H1 (cell line): ENCODE measurements around the gene LRPAP1. TPM values are rescaled to one million over a fixed set of nuclear protein-coding genes. Genes with fewer than 3 reads are reported as not detected.

Experiments
- CTCF ChIA-PET: fragments of 300-600 bp; sonication (Branson Sonifier 250); formaldehyde crosslinking; loops from one replicate; lab custom pipeline; 2021; ENCODE audit not compliant: partially characterized antibody; lab: Charles Lee
- POLR2A ChIA-PET: fragments of 300-600 bp; sonication (Branson Sonifier 250); formaldehyde crosslinking; loops from one replicate; lab custom pipeline; 2021; ENCODE audit warnings: inconsistent platforms; ENCODE audit not compliant: partially characterized antibody; lab: Charles Lee
- DNase-seq, 2 experiments: peaks; one replicate each; pipeline versions ENCODE4 v3.0.0 to v3.0.0-alpha.2; 2010 to 2022; ENCODE audit warnings: low spot score in 2 of 2, low read depth in 1 of 2, mixed read lengths in 1 of 2
- FAIRE-seq: peaks from 2 replicates; lab custom pipeline; 2011; peaks lifted over from hg19 to GRCh38; lab: Jason Lieb, UNC
- H2AFZ ChIP-seq: 2 replicates; pipeline ENCODE4 v1.8.1; 2012; ENCODE audit warnings: low read length, inconsistent platforms
- H2AK5ac ChIP-seq: 2 replicates; pipeline ENCODE4 v1.6.1; 2013; ENCODE audit warnings: low read depth, low read length
- H2BK120ac ChIP-seq: replicated peaks from 2 replicates; pipeline ENCODE3; 2013; ENCODE audit warnings: low read depth, low read length, inconsistent platforms
- H2BK12ac ChIP-seq: 2 replicates; pipeline ENCODE4 v1.6.1; 2013; ENCODE audit warnings: low read depth, low read length
- H2BK15ac ChIP-seq: 2 replicates; pipeline ENCODE4 v1.6.1; 2013; ENCODE audit warnings: low read length
- H2BK20ac ChIP-seq: 2 replicates; pipeline ENCODE4 v1.6.1; 2013; ENCODE audit warnings: low read length
- H2BK5ac ChIP-seq: 2 replicates; pipeline ENCODE4 v1.6.1; 2013; ENCODE audit warnings: low read depth, low read length
- H3K14ac ChIP-seq: 2 replicates; pipeline ENCODE4 v1.6.1; 2013; ENCODE audit warnings: inconsistent platforms; ENCODE audit not compliant: insufficient read length
- H3K18ac ChIP-seq: 2 replicates; pipeline ENCODE4 v1.6.1; 2013; ENCODE audit warnings: low read length; ENCODE audit errors: extremely low read depth
- H3K23ac ChIP-seq: 2 replicates; pipeline ENCODE4 v1.6.1; 2013; ENCODE audit warnings: inconsistent platforms; ENCODE audit not compliant: insufficient read length
- H3K23me2 ChIP-seq: 2 replicates; pipeline ENCODE4 v1.6.1; 2013; ENCODE audit warnings: low read depth, low read length
- H3K27ac ChIP-seq: 2 replicates; pipeline ENCODE4 v1.6.1; 2011; ENCODE audit warnings: low read depth, low read length, inconsistent platforms
- H3K27me3 ChIP-seq, 4 experiments: replicated peaks in 1 of 4; 1 replicate in 1 of 4; 2 replicates in 3 of 4; pipeline versions ENCODE4 v1.6.1 to v1.8.1; 2011 to 2013; ENCODE audit warnings: low read length in 3 of 4, mild to moderate bottlenecking in 3 of 4, inconsistent platforms in 2 of 4, mixed read lengths in 2 of 4, moderate library complexity in 1 of 4; ENCODE audit not compliant: control insufficient read depth in 3 of 4, insufficient read depth in 3 of 4; ENCODE audit errors: extremely low read depth in 1 of 4
- H3K36me3 ChIP-seq, 4 experiments: 2 replicates each; pipeline versions ENCODE4 v1.6.1 to v1.8.1; 2011 to 2013; ENCODE audit warnings: mild to moderate bottlenecking in 4 of 4, low read length in 3 of 4, moderate library complexity in 2 of 4, control low read depth in 1 of 4, inconsistent platforms in 1 of 4; ENCODE audit not compliant: insufficient read depth in 4 of 4, control insufficient read depth in 2 of 4
- H3K4ac ChIP-seq: replicated peaks from 2 replicates; pipeline ENCODE3; 2013; ENCODE audit warnings: low read length, low read depth, mixed read lengths, inconsistent platforms; ENCODE audit not compliant: insufficient read length
- H3K4me1 ChIP-seq, 4 experiments: replicated peaks in 1 of 4; 1 replicate in 1 of 4; 2 replicates in 3 of 4; pipeline versions ENCODE4 v1.6.1 to v1.8.1; 2011 to 2013; ENCODE audit warnings: low read length in 3 of 4, inconsistent platforms in 2 of 4, mixed read lengths in 1 of 4; ENCODE audit not compliant: insufficient read depth in 4 of 4, control insufficient read depth in 3 of 4
- H3K4me2 ChIP-seq, 2 experiments: 2 replicates each; pipeline versions ENCODE4 v1.6.1 to v1.8.1; 2011 to 2013; ENCODE audit warnings: low read depth in 2 of 2, low read length in 2 of 2, control low read depth in 1 of 2, inconsistent platforms in 1 of 2, mild to moderate bottlenecking in 1 of 2; ENCODE audit not compliant: insufficient read depth in 1 of 2
- H3K4me3 ChIP-seq, 4 experiments: fragments of 200-600, 300-600 bp in 1 of 4; sonication (generic), shearing (Covaris generic), sonication (Bioruptor Twin) in 1 of 4; 2 replicates each; pipeline versions ENCODE4 v1.5.1 to v1.8.1; 2011 to 2016; ENCODE audit warnings: low read length in 4 of 4, low read depth in 3 of 4, control low read depth in 2 of 4, inconsistent platforms in 2 of 4, mild to moderate bottlenecking in 2 of 4, mixed read lengths in 1 of 4, moderate library complexity in 1 of 4; ENCODE audit not compliant: insufficient read depth in 2 of 4; ENCODE audit errors: extremely low read depth in 1 of 4
- H3K56ac ChIP-seq: replicated peaks from 2 replicates; pipeline ENCODE3; 2013; ENCODE audit warnings: low read depth, mild to moderate bottlenecking, mixed read lengths, low read length, inconsistent platforms; ENCODE audit not compliant: insufficient read length
- H3K79me1 ChIP-seq: 2 replicates; pipeline ENCODE4 v1.6.1; 2013; ENCODE audit warnings: low read depth, low read length, control low read depth
- H3K79me2 ChIP-seq, 2 experiments: 2 replicates each; pipeline versions ENCODE4 v1.6.1 to v1.8.1; 2012 to 2013; ENCODE audit warnings: low read length in 2 of 2, mild to moderate bottlenecking in 2 of 2, inconsistent platforms in 1 of 2; ENCODE audit not compliant: insufficient read depth in 2 of 2, control insufficient read depth in 1 of 2
- H3K9ac ChIP-seq, 4 experiments: replicated peaks in 1 of 4; 1 replicate in 1 of 4; 2 replicates in 3 of 4; pipeline versions ENCODE4 v1.6.1 to v1.8.1; 2011 to 2013; ENCODE audit warnings: low read depth in 3 of 4, low read length in 3 of 4, control low read depth in 2 of 4, mild to moderate bottlenecking in 2 of 4, moderate library complexity in 2 of 4, inconsistent platforms in 1 of 4; ENCODE audit errors: extremely low read depth in 1 of 4
- H3K9me3 ChIP-seq, 2 experiments: 2 replicates each; pipeline versions ENCODE4 v1.6.1 to v1.8.1; 2012 to 2013; ENCODE audit warnings: mild to moderate bottlenecking in 2 of 2, moderate library complexity in 2 of 2, control low read depth in 1 of 2, inconsistent platforms in 1 of 2, low read depth in 1 of 2, low read length in 1 of 2, mixed read lengths in 1 of 2; ENCODE audit not compliant: insufficient read depth in 2 of 2
- H4K20me1 ChIP-seq, 2 experiments: replicated peaks in 1 of 2; 2 replicates each; pipeline versions ENCODE3 to v1.8.1; 2011 to 2013; ENCODE audit warnings: inconsistent platforms in 2 of 2, low read length in 2 of 2, mild to moderate bottlenecking in 1 of 2; ENCODE audit not compliant: insufficient read depth in 2 of 2, control insufficient read depth in 1 of 2
- H4K5ac ChIP-seq: 2 replicates; pipeline ENCODE4 v1.6.1; 2013; ENCODE audit warnings: low read length, low read depth, mixed read lengths, inconsistent platforms; ENCODE audit not compliant: insufficient read length
- H4K8ac ChIP-seq: 2 replicates; pipeline ENCODE4 v1.8.0; 2013; ENCODE audit warnings: mild to moderate bottlenecking, moderate library complexity, low read length, inconsistent platforms; ENCODE audit not compliant: insufficient read depth; ENCODE audit errors: extremely low read depth
- H4K91ac ChIP-seq: replicated peaks from 2 replicates; pipeline ENCODE3; 2013; ENCODE audit warnings: low read length, mixed read lengths, inconsistent platforms; ENCODE audit not compliant: insufficient read length
- ATF2 ChIP-seq: IDR thresholded peaks from 2 replicates; pipeline ENCODE4 v1.6.1; 2012; ENCODE audit warnings: low read length, inconsistent platforms
- ATF3 ChIP-seq: IDR thresholded peaks from 2 replicates; pipeline ENCODE4 v1.6.1; 2011; ENCODE audit warnings: low read depth, mild to moderate bottlenecking, low read length; ENCODE audit not compliant: insufficient read depth
- EGR1 ChIP-seq: IDR thresholded peaks from 2 replicates; pipeline ENCODE4 v1.6.1; 2011; ENCODE audit warnings: low read depth, low read length, borderline replicate concordance
- GABPA ChIP-seq: IDR thresholded peaks from 2 replicates; pipeline ENCODE4 v1.6.1; 2011; ENCODE audit warnings: mild to moderate bottlenecking, low read length, moderate library complexity, borderline replicate concordance; ENCODE audit not compliant: insufficient read depth
- KDM5A ChIP-seq: fragments of 200-600 bp; IDR thresholded peaks from 2 replicates; pipeline ENCODE4 v1.7.1; 2012; ENCODE audit warnings: mild to moderate bottlenecking, low read length, inconsistent platforms, mixed read lengths
- POLR2A ChIP-seq, 2 experiments: IDR thresholded peaks; 1 replicate in 1 of 2; 2 replicates in 1 of 2; pipeline ENCODE4 v1.6.1; 2011; ENCODE audit warnings: low read depth in 2 of 2, low read length in 2 of 2, mild to moderate bottlenecking in 2 of 2; ENCODE audit errors: control extremely low read depth in 1 of 2
- RFX5 ChIP-seq: IDR thresholded peaks from 2 replicates; pipeline ENCODE4 v1.6.1; 2011; ENCODE audit warnings: low read depth, low read length, improper control_type of control experiment, borderline replicate concordance
- SP1 ChIP-seq: IDR thresholded peaks from 2 replicates; pipeline ENCODE4 v1.6.1; 2011; ENCODE audit warnings: low read depth, low read length
- SP4 ChIP-seq: IDR thresholded peaks from 2 replicates; pipeline ENCODE4 v1.6.1; 2012; ENCODE audit warnings: low read length, inconsistent platforms
- WGBS, 2 experiments: shearing (Covaris generic) in 1 of 2; methylation state at CpG; one replicate each; pipeline versions ENCODE4 v1.1.6 to v1.1.7; 2013 to 2015; ENCODE audit warnings: low lambda C conversion rate in 2 of 2, mixed read lengths in 2 of 2, inconsistent platforms in 1 of 2, low coverage in 1 of 2, missing lambda C conversion rate in 1 of 2; ENCODE audit not compliant: insufficient replicate concordance in 2 of 2, insufficient coverage in 1 of 2, insufficient read length in 1 of 2; ENCODE audit errors: extremely low coverage in 1 of 2, missing lambda C conversion rate in 1 of 2; 5-methylcytosine and 5-hydroxymethylcytosine counted together
- polyA plus RNA-seq, 7 experiments: library from polyadenylated mRNA; depleted of rRNA in 3 of 7; stranded (reverse) in 5 of 7; unstranded in 2 of 7; fragments of >200 nt in 5 of 7; fragments of 200-250 nt in 2 of 7; gene quantifications; 1 replicate in 5 of 7; 2 replicates in 1 of 7; 4 replicates in 1 of 7; pipeline versions ENCODE4 v1.2.1 to v1.2.3, GENCODE V29; 2011 to 2013; ENCODE audit warnings: missing spikeins in 2 of 7, mixed read lengths in 2 of 7
- total RNA-seq: library from RNA; stranded (reverse); fragmentation: NEBNext Ultra II Directional; extraction: Animal tissue kit (Norgen Biotek cat#: 25700); gene quantifications from 2 replicates; pipeline ENCODE4 v1.2.1, GENCODE V29; 2021

LRPAP1 gene
- total and polyA plus RNA-seq, 2 of the 8 experiments (the other 6 are each of a cell fraction or from before 2014, with no cell fraction given), result 31.1 to 101 TPM

- Histone ChIP-seq H3K27me3 (peaks cover 6 to 57% (median 41%) of the 10 kb centered on the region in 4 experiments), H3K4me1 (peaks cover 0 to 6% (median 0%) of the 10 kb centered on the region in 4 experiments; a peak in 1 of 7 replicates), H3K27ac (no peak overlapping the region), H3K18ac (no peak overlapping the region), H3K4me2 (no peak overlapping the region), H3K23me2 (peaks cover 5% of the 10 kb centered on the region), H2BK15ac (no peak overlapping the region), H3K36me3 (no peaks in the 10 kb centered on the region), H2BK120ac (no peak overlapping the region), H2BK5ac (peak overlapping the region; percentile 35; the same call in 1 of the 2 replicates), H2AK5ac (no peak overlapping the region; the same call in 1 of the 2 replicates), H3K23ac (no peak overlapping the region), H3K56ac (no peak overlapping the region), H4K20me1 (peaks cover 2 to 17% of the 10 kb centered on the region in 2 experiments), H3K9me3 (peaks cover 0 to 6% of the 10 kb centered on the region in 2 experiments; a peak in 2 of 4 replicates), H3K4ac (no peak overlapping the region), H2AFZ (no peak overlapping the region), H4K91ac (peak overlapping the region; percentile 34), H3K14ac (no peak overlapping the region), H4K5ac (no peak overlapping the region), H3K79me2 (no peaks in the 10 kb centered on the region), H2BK12ac (0 out of 2 replicates have a peak overlapping the region, but pooled peaks have one; percentile 60), H4K8ac (peak overlapping the region; percentile 41; the same call in 1 of the 2 replicates), H3K9ac (no peak overlapping the region), H3K79me1 (peaks cover 6% of the 10 kb centered on the region; the same call in 1 of the 2 replicates), H3K4me3 (no peak overlapping the region), H2BK20ac (no peak overlapping the region)
- POLR2A ChIA-PET, result interaction anchor here (1.2 kb wide), 1 partner anchor 28 kb away, joined by 4 read pairs; no protein-coding TSS in a partner anchor
- no peak for FAIRE-seq
- no peak for DNase-seq
- CTCF ChIA-PET, result interaction anchor here (1.0 to 3.6 kb wide), 10 partner anchors 9 to 226 kb away, joined by 3 to 48 read pairs (median 3); no protein-coding TSS in a partner anchor
- 83% methylated on average over 39 of the region's 41 CpGs; no CpG with 5 or more reads in 1 of the 2 experiments for WGBS, 2 experiments
- no peak for TF ChIP-seq SP1
- no peak for TF ChIP-seq ATF3
- TF ChIP-seq SP4, result no peak
- TF ChIP-seq GABPA, result peak; percentile 70; the same call in 1 of the 2 replicates
- TF ChIP-seq ATF2, result no peak
- TF ChIP-seq POLR2A (IDR thresholded peaks at IDR 0.05; ENCODE audit: control extremely low read depth in 1 of 2, low read depth in 2 of 2, low read length in 2 of 2), result no peak
- TF ChIP-seq EGR1, result no peak
- TF ChIP-seq RFX5, result no peak
- no peak for TF ChIP-seq KDM5A
Measured at GRCh38 chr4:3465698-3466671, 66.2 kb downstream of the LRPAP1 start.
